Endometrial microvascular endothelial cells (primary cell): ENCODE data around the gene SLCO4A1. TPM values are rescaled to one million over a fixed set of nuclear protein-coding genes. Genes with fewer than 3 reads are reported as not detected.

ENCODE experiments used
- in situ Hi-C: cut with HindIII; loops from 2 replicates; pipeline ENCODE4 v1.10.0; 2017; ENCODE audit warnings: low sequenced_read_pairs, low pct_unique_long_range_greater_than_20kb; ENCODE audit errors: inconsistent ontology term
- total RNA-seq: library from RNA; depleted of rRNA; stranded (reverse); fragments of >200 nt; gene quantifications from one replicate; pipeline ENCODE4 v1.2.3, GENCODE V29; 2015; ENCODE audit errors: inconsistent ontology term

The SLCO4A1 gene
- total RNA-seq, 1 donor from 2014 or later, result 5.9 TPM

DNA sequence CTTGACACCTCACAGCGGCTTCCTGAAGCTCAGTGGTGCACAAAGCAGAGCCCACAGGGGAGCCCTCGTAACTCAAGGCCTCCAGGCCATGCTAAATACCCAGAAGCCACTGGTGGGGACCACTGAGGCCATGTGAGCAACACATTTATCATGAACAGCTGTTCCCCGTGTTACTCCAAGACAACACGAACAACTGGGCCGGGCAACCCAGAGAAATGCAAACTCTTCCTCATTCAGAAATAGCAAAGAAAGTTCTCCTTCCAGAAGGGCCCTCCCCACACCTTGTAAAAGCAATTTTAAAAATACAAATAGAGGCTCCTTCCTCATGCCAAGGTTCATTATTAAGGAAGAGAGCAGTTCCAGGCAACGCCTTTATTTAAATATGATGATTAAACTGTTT, 36.3 kb upstream of the SLCO4A1 start:
- in situ Hi-C loops, result no loop called here

DNA sequence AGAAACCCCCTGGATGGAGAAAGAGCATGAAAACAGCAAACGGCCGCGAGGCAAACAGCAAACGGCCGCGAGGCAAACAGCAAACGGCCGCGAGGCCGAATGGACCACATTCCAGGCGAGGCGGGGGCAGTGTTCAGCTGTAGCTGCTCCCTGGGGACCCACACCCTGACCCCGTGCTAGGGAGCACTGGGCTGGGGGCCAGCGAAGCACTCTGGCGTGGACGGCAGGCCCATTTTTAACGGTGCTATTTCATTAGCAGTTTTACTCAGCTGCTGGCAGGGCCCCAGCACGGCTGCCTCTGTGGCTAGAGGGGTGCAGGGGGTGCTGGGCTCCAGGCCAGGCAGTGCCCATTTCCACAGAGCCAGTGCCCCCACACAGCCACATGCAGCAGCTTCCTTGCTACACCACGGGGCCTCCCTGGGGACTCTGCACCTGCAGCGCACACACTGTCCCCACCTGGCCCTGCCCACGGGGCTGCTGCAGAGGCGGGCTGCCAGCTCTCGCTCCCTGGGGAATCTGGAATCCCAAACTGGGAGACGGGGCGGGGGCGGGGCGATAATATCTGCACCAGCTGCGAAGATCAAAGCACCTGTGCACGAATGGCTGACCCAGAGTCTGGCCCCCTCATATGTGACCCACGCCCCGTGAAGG, 35.6 kb upstream of the SLCO4A1 start:
- in situ Hi-C loops, result no loop called here

DNA sequence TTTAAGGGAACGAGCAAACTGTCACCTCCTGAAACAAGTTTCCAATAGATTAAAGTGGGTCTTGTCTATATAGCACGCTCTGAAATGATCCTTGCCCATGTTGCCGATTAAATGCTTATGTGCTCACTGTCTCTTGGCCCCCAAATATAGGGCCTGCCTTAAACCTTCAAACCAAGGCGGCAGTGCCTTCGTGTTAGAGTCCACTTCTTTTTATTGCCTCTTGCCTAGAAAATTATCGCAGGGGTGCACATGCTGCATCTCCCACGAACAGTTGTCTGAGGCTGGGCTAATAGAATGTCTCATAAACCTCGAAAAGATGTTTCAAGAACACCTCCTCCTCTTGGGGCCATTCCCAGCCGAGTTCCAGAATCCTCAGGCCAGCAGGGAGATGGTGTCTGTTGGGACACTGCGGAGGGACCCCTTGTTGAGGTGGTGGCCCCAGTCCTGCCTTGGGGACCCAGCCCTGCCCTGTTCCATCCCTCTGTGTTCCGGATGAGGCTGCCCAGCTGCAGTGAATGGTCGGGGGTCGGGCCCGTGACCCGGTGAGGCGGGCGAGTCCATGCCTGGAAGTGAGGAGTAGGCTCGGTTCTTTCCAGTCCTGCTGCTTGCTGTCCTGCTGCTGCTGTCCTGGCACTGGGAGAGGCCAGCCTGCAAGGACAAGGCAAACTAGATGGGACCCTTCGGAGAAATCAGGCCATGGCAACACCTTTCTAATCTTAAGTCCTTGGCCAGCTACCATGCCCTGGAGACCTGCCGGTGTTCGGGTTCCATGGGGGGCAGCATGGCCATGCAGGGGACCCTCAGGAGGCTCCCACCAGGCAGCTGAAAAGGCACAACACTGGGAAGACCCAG, 34.7 kb upstream of the SLCO4A1 start:
- in situ Hi-C loops, result no loop called here

DNA sequence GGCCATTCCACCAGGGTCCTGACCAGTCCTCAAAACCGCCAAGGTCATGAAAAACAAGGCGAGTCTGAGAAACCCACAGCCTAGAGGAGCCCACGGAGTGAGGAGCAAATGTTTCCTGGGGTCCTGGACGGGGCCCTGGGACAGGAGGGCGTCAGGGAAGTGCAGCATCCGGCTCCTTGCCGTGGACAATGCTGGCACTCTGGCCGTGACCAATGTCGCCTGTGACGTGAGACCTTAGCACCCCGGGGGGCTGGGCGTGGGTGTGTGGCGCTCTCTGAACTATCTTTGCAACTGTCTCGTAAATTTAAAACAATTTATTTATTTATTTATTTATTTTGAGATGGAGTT, 34.1 kb upstream of the SLCO4A1 start:
- in situ Hi-C loops, result no loop called here

DNA sequence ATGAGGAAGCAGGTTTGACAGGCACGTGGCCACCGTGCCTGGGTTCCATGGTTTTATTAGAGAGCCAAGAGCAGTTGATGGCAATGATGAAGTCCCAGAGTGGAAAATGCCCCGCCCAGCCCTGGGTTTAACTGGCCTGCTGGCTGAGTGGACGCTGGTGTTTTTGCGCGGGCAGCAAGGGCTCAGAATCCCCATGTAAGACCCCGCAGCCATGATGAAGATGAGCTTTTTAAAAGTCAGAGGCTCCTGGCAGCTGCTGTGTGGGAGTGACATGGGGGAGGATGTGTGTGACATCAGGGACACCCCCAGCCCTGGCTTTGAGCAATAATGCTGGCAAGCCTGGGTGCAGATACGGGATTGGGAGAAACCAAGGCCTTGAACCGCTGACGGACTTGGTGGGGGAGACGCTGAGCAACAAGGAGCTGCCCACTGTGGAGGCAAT, 33.0 kb upstream of the SLCO4A1 start:
- in situ Hi-C loops, result no loop called here

DNA sequence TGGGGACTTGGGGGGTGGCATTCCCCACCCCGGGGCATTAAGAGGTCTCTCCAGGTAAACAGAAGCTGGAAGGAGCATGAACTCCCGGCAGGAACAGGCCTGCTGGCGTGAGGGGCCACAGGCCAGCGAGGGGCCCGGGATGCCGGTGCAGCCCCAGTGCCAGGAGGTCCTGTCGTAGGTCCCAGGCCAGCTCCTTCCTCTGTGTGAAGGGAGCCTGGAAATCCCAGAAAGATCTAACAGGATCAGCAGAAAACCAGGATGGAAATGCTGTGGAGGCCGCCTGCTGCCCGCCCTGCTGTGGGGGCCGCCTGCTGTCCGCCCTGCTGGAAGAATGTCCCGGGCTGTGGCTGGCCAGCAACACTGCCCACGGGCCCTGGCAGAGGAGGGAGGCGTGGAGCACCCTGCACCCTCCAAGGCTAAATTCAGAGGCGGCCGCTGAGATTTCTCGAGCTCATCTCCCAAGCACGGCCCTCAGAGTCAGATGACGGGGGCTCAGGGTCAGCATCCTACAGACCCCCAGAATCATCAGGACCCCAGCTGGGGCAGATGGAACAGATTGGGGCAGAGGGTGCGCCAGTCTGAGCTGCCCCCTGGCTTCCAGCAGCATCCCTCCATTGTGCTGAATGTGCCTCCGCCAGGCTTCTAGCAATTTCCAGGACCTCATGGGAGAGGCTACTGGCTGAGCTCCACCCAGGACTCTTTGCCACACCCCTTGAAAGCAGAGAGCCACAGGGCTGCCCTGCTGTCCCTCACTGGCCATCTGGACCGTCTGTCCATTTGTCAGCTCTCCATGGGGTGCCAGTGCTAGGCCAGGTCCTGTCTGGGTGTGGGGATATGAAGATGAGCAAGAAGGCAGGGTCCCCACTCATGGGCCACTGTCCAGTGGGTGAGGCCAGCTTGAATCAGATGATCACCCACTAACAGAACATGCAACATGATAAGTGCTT, 32.2 kb upstream of the SLCO4A1 start:
- in situ Hi-C loops, result no loop called here

DNA sequence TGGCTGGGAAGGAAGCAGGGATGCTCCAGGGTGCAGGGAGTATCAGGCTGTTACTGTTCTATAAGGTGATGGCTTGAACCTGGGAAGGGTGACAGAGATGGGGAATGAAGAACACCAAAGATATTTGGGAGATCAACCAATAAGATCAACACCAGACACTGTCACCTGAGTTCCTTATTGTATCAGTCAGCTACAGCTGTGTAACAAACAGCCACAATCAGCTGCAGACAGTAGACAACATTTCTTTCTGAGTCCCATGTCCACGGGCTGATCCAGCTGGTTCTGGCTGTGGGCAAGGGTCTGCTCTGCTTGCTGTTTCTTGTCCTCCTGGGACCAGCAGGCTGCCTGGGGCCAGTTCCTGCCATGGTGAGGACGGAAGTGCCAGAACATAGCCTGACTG, 31.3 kb upstream of the SLCO4A1 start:
- in situ Hi-C loops, result no loop called here

DNA sequence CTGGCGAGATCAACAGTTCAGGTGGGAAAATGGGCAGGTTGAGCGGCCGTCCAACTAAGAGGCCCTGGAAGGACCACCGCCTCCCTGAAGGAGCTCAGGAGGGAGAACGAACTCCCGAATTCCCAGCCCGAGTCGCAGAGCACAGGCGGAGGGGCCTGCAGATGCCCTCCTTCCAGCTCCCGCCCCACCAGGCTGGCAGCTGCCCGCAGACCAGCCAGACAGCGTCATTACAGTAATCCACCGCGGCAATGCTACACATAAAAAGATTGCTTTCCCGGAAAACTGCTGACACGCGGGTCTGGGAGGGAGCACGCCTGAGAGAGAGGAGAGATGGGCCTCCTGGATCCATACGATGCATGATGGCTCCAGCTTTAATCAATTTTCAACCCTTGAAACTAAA, 30.5 kb upstream of the SLCO4A1 start:
- in situ Hi-C loops, result no loop called here

DNA sequence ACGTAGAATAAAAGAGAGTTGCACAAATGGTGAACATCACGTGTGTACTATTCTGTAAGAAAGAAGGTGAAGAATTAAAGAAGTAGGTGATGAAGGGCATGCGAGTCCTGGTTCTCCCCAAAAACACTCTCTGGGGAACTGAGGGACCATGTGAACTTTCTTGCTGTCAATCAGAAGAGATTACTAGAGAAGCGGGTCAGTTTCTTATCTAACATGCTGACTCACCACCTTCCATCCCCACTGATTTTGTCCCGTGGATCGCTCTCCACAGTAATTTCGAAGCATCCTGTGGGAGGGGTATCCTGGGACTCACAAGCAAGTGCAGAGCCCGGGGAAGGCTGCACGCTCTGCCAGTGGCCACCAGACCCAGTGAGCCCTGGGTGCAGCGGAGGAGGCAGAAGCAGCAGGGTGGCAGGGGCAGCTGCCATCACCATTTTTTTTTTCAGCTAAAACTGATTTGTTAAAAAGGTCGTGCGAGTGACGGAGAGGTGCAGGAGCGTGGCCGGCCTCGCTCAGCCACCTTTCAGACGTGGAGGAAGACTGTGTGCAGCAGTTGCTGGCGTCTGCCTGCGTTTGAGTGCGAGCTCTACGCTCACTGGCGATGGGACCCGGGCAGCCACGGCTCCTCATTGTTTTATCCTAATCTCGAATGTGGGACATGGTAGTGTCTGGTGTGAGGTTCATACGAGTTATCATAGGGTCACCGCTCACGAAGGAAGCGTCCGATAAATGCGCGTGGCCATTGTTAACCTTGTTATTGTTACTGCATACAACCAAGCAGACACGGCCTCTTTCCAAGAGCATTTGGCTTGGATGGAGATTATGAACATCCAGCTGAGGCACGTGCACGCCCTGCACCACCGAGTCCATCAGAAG, 28.0 kb upstream of the SLCO4A1 start:
- in situ Hi-C loops, result no loop called here

DNA sequence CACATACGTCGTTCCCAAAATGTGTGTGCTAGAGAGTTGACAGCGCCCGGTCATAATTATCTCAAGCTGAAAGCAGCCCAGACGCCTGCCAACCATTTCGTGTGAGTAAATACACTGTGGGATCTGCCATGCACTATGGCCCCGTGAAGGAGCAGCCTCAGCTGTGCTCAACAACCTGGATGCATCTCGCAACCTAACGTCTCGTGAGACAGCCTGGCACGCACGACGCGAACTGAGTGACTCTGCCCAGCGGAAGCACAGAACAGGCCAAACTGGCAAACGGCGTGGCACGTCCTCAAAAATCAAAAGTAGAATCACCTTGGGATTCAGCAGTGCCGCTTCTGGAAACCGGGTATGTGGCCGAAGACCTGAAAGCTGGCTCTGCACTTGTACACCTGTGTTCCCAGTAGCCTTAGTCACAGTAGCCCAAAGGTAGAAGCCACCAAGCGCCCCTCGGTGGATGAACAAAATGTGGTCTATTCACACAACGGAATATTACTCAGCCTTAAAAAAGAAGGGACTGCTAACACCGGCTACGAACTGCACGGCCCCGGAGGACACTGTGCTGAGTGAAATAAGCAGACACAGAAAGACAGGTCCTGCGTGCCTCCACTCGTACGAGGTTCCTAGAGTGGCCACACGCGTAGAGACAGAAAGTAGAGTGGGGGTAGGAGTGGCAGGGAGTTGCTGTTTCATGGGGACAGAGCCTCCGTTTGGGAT, 27.2 kb upstream of the SLCO4A1 start:
- in situ Hi-C loops, result no loop called here

DNA sequence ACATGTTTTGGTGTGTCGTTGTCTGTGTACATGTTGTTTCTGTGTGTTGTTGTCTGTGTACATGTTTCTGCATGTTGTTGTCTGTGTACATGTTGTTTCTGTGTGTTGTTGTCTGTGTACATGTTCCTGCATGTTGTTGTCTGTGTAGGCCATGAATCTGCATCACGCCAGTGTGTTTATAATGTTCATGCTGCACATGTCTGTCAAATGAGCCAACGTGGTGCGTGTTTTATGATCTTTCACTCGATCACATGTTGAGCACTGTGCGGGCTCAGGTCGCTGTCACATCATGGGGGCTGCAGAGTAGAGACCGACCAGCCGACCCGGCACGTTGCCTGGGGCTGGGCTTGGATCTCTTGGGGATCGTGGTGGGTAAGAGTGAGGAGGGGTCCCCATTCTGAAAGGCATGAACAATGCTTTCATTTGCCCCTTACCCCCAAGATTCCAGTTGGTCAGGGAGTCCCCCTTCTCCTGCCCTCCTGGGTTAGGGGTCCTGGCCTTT, 26.5 kb upstream of the SLCO4A1 start:
- in situ Hi-C loops, result no loop called here

DNA sequence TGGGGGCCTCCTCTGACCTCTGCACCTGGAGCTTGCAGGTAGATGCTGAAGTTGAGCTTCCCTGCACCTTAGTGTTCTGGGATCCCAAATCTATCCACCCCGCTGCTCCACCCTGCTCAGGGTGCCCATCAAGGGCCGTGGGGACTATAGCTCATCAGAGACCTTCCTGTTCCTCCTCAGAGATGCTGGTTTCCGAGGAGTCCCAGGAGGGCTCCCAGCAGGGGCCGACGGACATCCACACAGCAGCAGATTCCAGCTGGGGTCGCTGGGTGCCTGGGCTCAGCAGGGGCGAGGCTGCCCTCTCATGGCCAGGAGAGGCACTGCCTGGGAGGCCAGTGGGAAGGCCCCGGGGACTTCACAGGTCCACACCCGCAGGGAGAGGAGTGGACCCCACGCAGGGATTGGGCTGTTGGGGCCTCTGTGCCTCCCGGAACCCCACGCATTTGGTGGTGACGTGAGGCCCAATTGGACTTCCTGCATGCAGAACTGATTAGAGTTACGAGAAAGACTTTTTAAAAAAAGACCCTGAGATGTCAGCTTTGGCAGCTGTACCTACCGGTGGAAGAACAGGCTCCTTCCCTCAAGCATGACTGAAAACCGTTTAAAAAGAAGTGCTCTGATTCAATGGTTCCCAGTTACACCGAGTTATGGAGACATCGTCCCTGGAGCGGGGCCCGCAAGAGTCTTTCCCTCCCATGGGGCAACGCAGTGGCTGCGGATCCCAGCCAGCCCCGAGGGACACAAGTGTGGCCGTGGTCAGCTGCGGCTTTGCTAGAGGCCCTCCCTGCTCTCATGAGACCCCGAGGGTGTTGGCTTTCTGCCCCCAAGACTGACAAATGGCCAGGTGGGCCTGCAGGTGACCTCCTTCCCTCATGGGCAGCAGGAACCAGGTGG, 25.3 kb upstream of the SLCO4A1 start:
- in situ Hi-C loops, result no loop called here

DNA sequence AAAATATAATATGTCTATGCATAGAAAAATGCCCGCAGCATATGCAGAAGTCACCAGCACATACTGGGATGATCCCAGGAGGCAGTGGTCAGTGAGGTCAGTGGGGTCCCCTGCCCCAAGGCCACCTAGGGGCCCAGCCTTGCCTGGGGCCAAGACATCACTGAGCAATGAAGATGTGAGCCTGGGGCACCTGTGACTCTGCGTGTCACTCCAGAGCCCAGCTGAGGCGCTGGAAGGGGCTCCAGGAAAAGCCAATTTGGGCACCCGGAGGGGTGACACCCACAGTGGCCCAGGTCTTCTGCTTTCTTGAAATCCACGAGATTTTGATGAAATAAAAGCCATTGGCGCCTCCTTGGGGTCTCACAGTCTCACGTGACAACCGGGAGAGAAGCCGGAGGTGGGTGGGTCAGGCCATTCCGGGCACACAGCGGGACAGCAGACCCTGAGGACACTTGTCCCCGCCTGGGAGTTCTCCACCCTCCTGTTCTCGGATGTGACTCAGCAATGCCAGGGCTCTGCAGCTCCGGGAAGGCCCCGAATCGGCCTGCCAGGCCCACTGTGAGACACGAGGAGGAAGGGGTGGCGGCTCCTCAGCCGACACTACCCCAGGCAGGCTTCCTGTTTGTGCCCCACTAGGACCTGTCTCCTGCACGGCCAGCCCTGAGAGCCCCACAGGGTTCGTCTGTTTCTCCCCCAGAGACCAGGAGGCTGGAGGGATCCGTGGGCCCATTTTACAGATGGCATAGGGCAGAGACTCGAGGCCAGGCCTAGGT, 24.4 kb upstream of the SLCO4A1 start:
- in situ Hi-C loops, result no loop called here

DNA sequence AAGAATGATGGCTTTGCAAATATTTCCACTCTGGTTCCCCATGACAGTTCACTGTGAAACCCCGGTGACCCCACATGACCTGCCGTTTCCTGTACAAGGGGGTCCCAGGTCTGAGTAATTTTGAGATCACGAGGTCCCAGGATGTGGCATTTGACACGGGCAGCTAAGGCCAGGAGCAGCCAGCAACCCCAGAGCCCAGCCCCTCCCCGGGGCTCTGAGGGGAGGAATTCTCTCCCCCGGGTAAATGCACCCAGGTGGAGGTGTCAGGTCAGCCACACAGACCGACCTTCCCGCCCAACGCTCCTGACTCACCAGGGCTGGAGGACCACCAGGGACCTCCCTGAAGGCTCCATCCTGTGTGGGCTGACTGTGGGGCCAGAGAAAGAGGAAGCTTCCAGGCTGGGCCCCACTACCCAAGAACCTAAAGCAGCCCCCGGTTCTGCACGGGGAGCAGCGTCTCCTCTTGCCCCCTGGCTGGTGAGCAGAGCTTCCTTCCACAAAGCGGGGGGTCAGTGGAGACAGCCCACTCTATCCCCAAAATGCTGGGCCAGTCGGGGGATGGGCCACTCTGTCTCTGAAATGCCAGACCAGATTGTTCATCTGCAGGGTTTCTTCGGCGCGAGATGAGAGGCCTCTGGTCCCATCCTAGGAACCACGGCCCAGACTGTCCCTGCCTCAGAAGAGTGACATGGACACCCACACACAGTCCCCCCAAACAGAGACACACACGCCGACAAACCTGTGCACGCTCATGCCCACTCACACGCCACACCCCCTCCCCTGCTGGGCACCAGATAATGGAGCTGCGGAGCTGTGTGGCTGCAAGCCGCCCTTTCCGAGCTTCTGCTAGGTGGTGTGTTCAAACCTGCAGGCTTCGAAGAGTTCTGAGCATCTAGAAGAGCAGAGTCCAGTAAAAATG, 23.4 kb upstream of the SLCO4A1 start:
- in situ Hi-C loops, result no loop called here

DNA sequence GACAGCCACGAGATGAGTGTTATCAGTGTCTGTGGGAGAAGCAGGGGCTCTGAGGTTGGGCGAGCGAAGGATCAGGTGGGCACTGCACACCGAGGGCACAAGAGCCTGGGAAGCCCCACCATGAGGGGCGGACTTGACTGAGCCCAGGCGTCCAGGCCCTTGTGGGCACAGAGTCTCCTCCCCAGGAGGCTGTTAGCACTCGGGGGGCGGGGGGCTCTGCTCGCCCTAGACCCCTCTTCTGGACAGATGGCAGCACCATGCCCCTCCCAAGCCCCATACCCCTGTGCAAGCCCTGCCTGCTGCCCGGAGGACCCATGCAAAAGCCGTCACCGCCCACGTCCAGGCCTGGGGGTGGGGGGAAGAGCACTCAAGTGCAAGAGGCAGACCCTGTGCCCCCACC, 21.7 kb upstream of the SLCO4A1 start:
- in situ Hi-C loops, result no loop called here
